Heart left ventricle (tissue), 13 donors: ENCODE measurements around the gene UBAP1L.

Source experiments
- POLR2A ChIP-seq, 2 donors: fragments of 450-650 bp; IDR thresholded peaks; one replicate each; pipeline ENCODE4 v1.6.1; 2017; ENCODE audit warnings: antibody characterized with exemption in 2 of 2, mild to moderate bottlenecking in 2 of 2, moderate library complexity in 2 of 2
- TF ChIP-seq, protein P1 (sequence below), 12 donors: fragments of 200-600 bp; sonication (generic) in 4 of 12; IDR thresholded peaks; one replicate each; pipeline versions ENCODE4 v1.5.0 to v1.8.0; 2018 to 2022; ENCODE audit warnings: antibody characterized with exemption in 12 of 12, mild to moderate bottlenecking in 5 of 12
- donor health status: ischemic (EF 13 %, LVEDD 7.1; RV severe dilation, severe dysfunction).
- donor health status: DM: no; HTN: yes; CAD: no.
- donor health status: DM: no; HTN: no; CAD: no.
- donor health status: ischemic (EF 25% LVEDD 6.9; RV normal size, moderate dysfunction).
- donor health status: ischemic (EF 25% LVEDD 5.7; RV mildly dilated, moderate dysfunction).
- donor health status: ischemic (EF 35%, LVEDD 5.7; RV mildly dilated, moderate dysfunction).
- donor health status: nonischemic (EF 11% LVEDD 7.7; RV severe dilation, severe dysfunction).
- donor health status: DM: yes; HTN: yes; CAD: no.
- donor health status: PGD.
- donor health status: ischemic (EF 29% LVEDD 5.4; RV normal size, mild dysfunction).
- donor health status: nonischemic (EF 23%, LVEDD 6.1; RV moderate dilation, normal function).

DNA sequence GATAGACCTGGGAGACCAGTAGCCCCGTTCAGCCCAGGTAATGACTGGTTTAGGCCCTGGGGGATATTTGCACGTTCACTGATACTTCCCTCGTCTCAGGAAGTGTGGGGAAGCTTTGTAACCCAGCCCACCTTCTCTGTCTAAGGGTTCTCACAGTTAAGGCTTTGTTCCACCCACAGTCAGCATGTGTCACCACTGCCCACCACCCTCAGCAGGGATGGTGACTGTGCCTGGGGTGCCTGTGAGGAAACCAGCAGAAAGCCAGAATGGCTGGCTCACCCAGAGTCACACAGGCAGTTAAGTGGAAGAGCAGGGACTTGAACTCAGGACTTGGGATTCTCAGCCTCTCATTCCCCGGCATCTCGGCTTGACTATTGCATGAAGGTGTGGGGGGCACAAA is 33.2 kb downstream of the UBAP1L start:
- TF ChIP-seq, protein P1, sequence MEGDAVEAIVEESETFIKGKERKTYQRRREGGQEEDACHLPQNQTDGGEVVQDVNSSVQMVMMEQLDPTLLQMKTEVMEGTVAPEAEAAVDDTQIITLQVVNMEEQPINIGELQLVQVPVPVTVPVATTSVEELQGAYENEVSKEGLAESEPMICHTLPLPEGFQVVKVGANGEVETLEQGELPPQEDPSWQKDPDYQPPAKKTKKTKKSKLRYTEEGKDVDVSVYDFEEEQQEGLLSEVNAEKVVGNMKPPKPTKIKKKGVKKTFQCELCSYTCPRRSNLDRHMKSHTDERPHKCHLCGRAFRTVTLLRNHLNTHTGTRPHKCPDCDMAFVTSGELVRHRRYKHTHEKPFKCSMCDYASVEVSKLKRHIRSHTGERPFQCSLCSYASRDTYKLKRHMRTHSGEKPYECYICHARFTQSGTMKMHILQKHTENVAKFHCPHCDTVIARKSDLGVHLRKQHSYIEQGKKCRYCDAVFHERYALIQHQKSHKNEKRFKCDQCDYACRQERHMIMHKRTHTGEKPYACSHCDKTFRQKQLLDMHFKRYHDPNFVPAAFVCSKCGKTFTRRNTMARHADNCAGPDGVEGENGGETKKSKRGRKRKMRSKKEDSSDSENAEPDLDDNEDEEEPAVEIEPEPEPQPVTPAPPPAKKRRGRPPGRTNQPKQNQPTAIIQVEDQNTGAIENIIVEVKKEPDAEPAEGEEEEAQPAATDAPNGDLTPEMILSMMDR (IDR thresholded peaks at IDR 0.05) = no peak
- no peak for TF ChIP-seq POLR2A (IDR thresholded peaks at IDR 0.05)
